HepG2 (cell line): ENCODE results near the gene PSMD10.

ENCODE experiments used
- RFX1 ChIP-seq: fragments of 450-650 bp; IDR thresholded peaks from 2 replicates; pipeline ENCODE4 v1.6.1; 2017
- SOX6 ChIP-seq, 2 experiments: fragments of 450-650 bp in 1 of 2; sonication (generic) in 1 of 2; formaldehyde crosslinking in 1 of 2; IDR thresholded peaks; 2 replicates each; pipeline versions ENCODE4 v1.4.0 to v1.6.1; 2017 to 2020; ENCODE audit warnings: antibody characterized with exemption in 1 of 2, mild to moderate bottlenecking in 1 of 2, missing genetic modification reagents in 1 of 2

- no peak for TF ChIP-seq RFX1
- TF ChIP-seq SOX6 (IDR thresholded peaks at IDR 0.05), result no peak
- no peak for TF ChIP-seq SOX6 (CRISPR knock-in tag; IDR thresholded peaks at IDR 0.05)
Observed at GRCh38 chrX:108123591-108124366, 32.4 kb upstream of the PSMD10 start.
